Esophagus squamous epithelium (tissue), 4 donors: Measurements from ENCODE around the gene CMTM7.

Source experiments
- CTCF ChIP-seq, 6 experiments: fragments of 450-650 bp in 4 of 6; fragments of 200-600 bp in 2 of 6; sonication (generic) in 2 of 6; IDR thresholded peaks; one replicate each; pipeline ENCODE4 v1.5.1; 2016 to 2019; ENCODE audit warnings: antibody characterized with exemption in 6 of 6, mild to moderate bottlenecking in 4 of 6, moderate library complexity in 4 of 6
- POLR2A ChIP-seq, 4 donors: fragments of 450-650 bp; IDR thresholded peaks; one replicate each; pipeline ENCODE4 v1.6.1; 2017; ENCODE audit warnings: antibody characterized with exemption in 4 of 4, mild to moderate bottlenecking in 4 of 4, moderate library complexity in 3 of 4

- TF ChIP-seq CTCF (IDR thresholded peaks at IDR 0.05): no peak
- TF ChIP-seq POLR2A (IDR thresholded peaks at IDR 0.05): no peak
Measured at GRCh38 chr3:32419742-32420125, 28.1 kb downstream of the CMTM7 start.
